Central memory CD4-positive, alpha-beta T cell (primary cell): ENCODE results near the gene GRIK4.

ENCODE experiments used
- DNase-seq: peaks from one replicate; pipeline ENCODE4 v3.0.0; 2022

Gene GRIK4

DNA sequence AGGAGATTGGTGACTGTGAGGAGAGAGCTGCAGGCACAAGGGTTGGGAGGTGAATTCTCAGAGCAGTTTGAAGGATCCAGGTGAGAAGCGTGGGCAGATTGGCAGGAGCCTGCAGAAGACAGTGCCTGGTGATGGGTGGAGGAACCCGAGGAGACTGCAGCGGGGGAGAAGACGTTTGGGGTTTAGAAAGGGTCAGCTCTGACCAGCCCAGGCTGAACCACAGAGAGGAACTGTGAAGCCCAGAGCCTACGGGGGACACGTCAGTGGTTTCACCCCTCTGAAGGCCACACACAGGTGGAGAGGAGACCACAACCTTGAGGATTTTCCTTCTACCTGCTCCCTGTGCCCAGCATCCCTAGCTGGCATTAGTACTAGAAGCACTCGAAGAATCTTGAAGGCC lies 357.5 kb downstream of the GRIK4 start:
- DNase-seq: no peak

DNA sequence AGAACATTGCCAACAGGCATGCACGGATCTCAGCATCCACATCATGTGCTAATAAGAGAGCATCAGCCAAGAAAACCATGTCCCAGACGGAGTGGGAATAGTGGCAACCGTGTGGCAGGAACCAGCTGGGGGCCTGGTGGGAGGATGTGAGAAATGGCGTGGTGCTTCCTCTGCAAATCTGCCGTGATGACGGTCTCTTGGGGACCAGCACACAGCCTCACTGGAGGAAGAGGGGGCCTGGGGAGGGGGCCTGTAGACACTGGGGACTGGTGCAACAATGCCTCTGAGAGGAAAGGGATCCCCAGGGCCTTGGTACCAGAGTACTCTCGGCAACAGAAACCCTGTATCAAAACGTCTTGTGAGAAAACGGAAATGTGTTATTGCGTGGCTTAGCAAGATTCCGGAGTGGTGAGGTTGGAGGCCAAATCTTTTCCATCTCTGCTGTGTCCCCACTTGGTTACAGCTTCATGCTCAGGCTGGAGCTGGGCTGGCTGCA lies 358.0 kb downstream of the GRIK4 start:
- no peak for DNase-seq

DNA sequence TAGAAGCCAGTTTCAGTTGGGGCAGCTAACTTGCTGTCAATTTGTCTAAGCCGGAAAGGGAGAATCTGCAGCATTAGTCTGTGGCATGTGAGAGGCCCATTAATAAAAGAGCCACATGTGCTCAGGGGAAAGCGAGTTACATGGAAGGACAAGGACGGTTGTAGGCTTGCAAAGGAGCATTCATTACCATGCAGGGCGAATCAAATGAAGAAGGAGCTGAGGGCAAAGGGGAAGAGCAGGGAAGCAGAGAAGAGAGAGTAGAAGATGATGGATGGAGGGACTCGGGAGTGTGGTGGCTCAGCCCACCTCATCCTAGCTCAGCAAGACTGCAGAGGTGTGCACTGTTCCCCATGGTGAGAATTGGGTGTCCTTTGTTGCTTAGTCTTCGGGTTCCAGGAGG lies 359.6 kb downstream of the GRIK4 start:
- no peak for DNase-seq

DNA sequence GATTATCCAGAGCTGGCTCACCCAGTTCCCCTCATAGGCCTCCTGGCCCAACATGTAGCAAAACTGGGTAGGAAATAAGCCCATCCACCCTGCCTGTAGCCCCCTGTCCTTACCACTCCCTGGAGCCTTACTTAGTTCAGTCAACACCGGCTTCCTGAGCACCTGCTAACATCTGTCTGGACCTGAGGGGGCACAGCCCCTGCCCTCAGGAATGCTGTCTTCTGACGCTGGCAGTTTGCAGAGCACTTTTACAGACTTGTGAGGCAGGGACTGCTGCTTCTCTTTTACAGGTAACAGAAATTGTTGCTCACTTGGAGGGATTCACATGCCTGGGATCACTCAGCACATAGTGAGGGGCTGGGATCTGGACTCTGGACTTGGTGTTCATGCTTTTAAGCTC lies 360.4 kb downstream of the GRIK4 start:
- no peak for DNase-seq

DNA sequence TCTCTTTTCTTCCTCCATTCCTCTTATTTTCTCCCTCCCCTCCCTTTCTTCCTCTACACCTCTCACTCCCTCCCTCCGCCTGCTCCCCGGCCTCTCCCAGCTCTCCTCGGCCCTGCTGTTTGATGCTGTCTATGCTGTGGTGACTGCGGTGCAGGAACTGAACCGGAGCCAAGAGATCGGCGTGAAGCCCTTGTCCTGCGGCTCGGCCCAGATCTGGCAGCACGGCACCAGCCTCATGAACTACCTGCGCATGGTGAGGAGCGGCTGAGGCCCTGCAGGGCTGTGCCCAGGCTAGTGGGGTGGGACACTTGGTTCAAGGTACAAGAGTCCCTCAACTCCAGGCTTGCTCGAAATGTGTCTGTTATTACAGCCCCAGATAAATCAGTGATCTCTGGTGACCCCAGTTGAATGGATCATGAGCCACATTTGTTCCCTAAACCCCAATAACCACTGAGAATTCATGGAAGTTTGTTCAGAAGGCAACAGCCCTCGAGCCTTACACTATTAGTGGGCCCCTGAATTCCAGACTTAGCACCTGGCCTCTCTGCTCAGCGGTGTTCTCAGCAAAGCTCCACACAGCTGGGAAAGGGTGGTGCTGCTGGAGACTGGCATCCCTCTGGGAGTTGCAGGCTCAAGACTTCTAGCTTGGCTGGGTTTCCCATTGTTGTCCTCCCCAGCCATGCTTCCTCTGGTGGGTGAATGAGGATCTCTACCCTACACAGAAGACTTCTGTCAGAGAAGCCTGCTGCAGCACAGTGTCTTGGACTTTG lies 362.6 kb downstream of the GRIK4 start:
- DNase-seq: no peak

DNA sequence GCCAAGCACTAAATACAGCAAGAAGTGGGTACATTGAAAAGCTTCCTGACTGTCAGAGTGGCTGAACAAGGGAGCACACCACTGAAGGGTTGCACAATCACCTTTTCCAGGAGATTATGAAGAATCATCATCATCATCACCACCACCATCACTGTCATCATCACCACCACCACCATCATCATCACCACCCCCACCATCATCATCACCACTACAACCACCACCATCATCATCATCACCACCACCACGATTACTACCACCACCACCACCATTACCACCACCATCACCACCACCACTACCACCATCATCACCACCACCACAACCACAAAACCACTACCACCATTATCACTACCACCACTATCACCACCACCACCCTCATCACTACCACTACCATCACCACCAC lies 364.4 kb downstream of the GRIK4 start:
- DNase-seq: no peak

DNA sequence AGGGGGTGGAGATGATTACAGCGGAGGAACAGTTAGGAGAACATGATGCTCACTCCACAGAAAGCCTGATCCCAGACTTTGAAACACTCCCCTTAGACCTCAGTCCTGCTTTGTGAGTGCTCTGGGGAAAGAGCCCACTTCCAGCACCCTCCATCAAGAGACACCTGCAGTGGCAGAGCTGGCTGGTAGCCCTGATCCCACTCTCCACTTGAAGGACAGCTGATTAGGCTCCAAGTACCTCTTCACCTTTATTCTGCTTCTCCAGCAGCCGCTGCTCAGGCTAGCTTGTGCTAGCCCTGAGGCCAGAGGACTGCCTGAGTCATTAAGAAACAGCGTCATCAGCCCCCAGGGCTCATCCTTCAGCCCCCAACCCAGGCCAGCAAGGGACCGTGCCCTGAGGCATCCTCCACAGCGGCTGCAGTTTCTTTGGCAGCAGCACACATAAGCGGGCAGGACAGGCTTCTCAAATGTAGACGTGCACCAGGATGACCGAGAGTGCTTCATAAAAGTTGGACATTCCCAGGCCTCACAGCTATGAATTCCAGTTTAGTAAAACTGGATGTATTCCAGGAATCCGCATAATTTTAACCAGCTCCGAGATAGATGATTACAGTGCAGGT lies 366.3 kb downstream of the GRIK4 start:
- no peak for DNase-seq

DNA sequence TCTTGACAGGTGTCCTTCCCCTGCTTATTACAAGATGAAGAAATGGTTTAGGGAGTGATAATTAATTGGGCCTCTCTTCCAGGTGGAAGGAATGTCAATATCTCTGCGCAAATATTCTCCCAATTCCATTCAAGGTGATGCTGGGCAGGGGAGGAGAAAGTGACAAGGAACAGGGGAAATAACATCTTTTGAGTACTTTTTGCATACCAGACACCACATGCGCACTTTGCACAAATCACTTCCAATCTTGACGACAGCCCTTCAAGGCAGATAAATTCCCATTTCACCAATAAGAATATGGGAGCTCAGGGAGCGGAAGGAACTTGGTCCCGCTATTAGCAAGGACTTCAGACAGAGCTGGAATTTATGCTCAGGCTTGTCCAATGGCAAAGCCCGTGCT lies 367.2 kb downstream of the GRIK4 start:
- no peak for DNase-seq

DNA sequence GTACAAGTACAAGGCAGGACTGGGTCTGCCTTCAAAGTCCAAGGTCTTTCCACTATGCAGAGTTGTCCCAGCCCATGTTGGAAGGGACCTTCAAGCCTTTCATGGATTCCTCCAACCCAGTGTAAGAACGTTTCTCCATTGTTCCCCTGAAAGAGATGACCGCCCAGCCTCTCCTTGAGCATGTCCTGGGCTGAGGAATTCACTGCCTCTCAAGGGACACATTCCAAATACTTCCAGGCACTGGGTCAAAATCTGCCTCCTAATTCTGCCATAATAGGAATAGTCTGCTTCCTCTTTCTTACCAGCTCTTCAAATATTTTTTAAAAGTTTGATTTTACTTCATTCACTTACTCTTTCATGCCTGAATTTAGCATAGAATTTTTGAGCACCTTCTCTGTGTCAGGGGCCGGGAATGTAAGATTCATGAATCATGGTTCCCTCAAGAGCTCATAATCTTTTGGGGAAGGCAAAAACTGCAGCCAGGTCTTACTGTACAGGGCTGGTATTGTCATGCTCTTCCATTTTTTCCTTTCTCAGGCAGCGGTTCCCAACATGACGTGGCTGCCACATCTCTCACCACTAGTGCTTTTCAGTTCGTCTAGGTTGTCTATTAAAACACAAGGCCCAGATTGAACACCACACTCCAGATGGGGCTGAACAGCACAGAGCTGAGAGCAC lies 369.1 kb downstream of the GRIK4 start:
- no peak for DNase-seq

DNA sequence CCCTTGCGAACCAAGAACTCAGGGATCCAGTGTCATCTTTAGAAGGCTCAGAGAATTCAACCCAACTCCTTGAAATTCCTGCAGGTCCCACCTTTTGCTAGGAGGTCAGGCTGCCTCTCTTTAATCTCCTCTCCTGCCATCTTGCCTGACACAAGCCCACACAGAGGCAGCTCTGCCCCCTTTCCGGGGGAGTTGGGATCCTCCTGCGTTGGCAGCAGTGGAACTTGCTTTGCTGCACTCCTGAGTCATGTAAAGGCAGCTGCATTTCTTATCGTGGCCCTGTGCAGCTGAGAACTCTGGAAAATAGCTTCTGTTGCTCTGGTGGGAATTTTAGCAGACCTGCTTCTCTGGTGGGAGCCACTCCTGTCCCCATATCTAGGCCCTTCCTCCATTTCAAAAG lies 370.0 kb downstream of the GRIK4 start:
- DNase-seq: no peak

DNA sequence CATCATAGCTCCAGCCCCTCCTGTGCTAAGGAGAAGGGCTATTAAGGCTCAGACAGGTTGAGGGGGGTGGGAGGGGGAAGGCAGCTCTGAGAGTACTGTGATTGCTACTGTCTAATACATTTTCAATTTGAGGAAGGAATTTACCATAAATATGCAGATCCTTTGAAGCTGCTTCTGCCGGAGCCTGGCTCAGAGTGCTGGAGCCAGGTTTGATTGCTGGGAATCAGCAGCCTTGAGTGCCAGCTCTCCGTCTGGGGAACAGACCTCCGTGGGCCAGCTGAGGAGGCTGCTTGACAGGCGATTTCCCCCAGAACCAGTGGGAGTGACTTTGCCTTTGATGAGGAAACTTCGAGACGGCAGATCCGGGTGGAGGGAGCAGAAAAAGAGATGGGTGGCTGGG lies 370.6 kb downstream of the GRIK4 start:
- no peak for DNase-seq

DNA sequence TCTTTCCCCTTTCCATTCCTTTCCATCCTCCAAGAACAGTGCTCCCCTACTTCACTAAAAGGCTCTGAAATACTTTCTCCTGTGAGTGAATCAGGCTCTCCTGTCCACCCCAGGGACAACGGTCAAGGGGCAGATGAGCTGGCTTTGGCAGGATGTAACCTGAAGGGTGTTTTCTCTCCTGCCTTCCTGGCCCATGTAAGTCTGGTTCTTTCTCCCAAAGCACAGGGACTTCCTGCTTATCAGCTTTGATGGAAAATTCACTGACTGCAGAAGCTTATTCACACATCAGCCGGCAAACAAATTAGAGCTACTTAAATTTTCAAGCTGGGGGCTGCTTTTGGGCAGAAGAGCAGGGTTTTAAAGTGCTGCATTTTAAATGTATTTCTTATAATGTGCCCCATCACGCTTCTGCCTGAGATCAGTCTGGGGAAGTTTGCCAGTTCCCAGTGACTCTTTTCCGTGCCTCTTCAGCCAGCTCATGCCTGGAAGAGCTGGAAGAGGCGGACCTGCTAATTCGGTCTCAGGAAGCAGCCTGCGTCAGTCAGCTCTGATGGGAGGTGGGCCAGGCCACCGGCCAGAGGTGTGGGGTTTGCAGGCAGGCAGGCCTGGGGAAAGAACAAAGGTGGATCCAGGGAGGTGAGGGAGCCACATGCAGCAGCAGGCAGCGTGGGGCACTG lies 372.0 kb downstream of the GRIK4 start:
- no peak for DNase-seq

DNA sequence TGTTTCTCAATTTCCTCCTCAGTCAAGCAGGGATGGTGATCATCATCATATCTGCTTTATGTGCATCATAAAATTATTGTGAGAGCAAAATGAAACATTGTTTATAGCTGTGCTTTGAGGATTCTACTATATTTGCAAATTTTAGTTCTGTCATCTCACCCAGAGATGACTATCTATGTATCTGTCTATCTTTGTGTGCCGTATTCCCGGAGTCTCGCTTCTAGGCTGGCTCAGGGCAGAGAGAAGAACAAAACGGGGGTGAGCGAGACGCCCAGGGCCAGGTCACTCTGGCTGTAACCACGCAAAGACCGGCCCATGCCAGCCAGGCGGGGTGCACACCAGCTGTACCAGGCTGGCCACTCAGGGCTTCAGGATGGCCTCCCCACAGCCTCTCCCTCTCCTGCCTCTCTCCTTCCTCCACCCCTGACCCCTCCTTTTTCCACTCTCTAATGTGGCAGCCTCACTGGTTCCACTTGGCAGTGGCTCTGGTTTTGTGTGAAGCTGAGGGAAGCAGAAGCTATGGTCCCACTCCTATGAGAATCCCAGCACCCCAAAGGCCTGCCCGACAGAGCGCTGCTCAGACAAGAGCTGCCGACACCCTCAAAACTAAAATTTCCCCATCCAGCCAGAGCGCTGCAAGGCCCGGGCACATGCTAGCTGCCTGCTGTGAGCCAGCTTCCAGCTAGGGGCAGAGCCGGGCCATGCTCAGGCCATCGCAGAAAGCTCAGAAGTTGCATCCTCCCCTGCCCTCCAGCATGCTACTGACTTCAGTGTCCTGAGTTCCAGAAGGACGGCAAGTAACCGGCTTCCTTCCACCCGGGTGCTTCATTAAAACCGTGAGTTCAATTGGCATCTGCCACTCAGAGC lies 372.8 kb downstream of the GRIK4 start:
- no peak for DNase-seq

DNA sequence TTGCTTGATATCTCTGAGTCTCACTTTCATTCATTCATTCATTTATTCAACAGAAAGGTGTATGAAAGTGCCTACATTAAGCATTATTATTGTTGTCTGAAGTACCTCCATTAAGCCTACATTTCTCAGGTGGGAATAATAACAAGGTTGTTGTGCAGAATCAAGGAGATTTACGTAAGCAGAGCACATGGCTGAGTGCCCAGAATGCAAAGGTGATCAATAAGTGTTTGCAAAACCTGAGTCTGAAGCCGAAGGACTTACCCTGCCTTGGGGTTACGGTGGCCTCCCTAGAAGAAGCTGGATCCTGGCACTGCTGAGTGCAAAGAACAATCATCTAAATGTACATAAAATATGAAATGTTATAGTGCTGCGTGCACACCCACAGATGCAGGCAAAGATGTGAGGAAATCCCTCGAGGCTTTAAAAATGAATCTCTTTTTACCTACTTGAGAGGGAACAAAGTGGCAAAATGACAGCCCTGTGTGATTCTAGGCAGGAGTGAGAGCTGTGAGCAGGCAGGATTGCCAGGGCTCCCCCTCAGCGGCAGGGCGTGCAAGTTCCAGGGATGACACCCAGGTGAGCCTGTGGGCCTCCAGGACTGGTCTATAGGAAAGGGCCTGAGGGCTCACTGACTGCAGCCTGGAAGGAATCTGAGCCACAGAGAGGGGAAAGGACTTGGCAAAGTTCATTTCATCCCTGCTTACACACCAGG lies 379.2 kb downstream of the GRIK4 start:
- DNase-seq: no peak

DNA sequence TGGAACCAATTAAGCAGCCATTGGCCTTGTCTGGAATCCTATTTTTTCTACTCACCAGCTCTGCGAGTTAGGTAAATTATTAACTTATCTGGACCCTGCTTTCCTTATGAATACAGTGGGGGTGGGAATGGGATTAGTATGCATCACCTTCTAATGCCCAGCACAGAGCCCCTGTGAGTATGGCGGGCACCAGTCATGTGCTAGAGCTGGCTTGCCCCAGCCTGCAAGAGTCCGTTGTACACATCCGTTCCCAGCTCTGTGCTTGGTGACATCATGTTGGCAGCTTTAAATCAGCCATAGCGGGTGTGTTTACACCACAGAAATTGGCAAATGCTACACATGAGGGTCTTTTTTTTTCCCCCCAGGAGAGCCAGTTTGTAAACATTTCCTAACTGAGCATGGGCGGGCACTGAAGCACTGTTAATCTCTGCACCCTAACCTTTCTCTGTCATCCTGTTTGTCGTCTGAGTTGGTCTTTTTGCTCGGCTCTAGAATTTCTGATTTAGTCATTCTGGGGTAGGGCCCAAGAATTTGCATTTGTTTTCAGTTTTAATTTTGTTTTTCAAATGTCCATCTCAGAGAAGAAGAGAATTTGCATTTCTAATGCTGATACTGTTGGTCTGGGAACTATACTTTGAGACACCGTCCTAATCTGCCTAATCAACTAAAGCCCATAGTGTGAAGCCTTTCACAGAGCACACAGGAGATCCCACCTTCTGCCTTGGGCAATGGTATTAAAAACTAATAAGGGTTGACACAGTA lies 382.1 kb downstream of the GRIK4 start:
- no peak for DNase-seq

DNA sequence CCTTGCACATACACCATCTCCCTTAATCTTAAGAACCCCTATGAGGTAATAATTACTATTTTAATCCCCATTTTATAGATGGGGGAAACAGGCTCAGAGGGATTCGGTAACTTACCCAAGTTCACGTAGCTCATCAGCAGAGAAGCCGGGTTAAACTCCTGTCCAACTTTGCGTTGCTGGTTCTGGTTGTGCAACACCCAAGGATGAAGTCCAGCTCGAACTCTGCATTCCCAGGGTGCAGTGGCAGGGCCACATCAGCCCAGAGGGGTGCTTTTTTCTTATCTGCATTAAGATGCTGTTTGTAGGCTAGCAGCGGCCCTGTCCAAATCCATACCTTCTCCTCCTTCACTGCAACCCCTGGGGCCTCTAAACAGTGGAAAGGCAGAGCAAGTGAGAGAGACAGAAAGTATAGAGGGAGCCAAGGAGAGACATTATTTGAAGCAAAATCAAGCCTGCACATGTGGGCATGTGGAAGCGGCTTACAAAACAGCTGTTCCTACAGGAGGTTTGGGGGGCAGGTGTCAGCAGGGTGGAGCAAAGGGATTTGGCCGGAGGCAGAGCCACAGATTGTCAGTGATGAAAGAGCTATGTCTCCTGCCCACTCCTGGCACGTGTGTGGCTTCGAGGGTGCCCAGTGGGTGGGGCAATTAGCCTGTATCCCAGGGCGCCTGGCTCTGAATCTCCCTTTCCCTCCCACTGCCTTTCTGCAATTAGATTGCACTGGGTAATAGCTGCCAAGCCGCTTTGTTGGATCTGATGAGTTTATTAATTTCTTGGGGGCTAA lies 382.8 kb downstream of the GRIK4 start:
- no peak for DNase-seq

DNA sequence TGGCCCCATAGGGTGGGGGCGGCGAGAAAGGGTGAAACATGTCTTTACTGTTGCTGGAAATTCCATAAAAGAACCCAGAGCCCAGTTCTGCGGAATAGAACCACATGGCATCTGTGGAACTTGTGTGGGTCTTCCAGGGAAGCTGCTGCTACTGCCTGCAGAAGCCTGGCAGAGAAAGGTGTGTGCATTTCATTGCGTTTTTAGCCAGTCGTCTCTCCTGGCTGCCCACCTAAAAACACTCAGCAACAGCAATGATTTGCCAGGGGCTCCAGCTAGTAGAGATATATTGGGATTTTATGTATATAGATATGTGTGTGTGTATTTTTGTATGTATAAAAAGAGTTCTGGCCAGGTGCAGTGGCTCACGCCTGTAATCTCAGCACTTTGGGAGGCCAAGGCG lies 385.1 kb downstream of the GRIK4 start:
- DNase-seq: no peak

DNA sequence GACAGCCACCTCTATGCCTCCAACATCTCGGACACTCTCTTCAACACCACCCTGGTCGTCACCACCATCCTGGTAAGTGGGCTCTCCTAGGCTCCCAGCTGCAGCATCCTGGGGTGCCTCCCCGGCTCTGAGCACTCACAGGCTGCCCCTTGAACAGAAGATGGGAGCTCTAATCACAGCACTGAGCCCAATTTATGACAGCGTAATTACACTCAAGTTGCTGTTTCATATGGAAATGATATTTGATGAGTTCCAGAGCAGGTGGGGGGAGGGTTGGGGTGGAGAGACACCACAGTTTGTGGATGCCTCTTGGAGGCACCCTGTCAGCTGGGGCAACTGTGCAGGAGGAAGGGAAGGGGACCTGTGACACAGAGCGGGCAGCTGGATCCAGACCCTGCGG lies 387.0 kb downstream of the GRIK4 start:
- no peak for DNase-seq

DNA sequence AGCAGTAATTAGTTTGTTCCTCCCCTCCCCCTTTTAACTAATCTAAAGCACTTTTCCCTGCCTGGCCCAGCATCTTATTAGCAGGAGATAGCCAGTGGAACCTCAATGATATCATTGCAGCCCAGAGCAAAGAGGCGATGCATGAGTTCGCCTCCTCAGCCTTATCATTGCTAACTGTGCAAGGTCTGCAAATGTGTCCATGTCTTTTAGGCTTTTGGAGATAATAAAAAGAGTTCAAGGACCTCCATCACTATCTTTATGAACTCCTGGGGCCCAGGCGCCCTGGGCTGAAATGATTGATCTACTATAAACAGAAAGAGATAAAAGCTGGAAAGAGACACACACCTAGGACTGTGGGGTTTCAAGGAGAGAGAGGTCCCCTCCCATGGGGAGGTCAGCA lies 388.2 kb downstream of the GRIK4 start:
- no peak for DNase-seq

DNA sequence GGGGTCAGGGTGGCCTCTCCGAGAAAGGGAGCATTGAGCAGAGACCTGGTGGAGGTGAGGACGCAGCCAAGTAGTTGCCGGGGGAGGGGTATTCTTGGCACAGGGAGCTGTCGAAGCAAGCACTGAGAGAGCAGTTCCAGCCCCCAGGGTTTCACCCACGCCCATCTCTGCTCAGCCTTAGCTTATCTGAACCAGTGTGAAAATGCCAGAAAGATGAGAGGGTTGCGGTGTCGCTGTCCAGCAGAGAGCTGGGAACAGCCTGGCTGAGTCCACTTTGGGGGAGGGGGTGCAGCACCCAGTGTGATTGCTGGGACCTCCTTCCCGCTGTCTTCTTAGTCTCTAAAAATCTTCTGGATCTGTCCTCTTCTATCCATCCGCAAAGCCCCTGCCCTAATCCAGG lies 389.1 kb downstream of the GRIK4 start:
- DNase-seq: no peak
